Measurements from ENCODE around the gene RAPGEF4. TPM values are rescaled to one million over a fixed set of nuclear protein-coding genes. Genes with fewer than 3 reads are reported as not detected.

The RAPGEF4 gene
- total and polyA plus RNA-seq, 2 of the 13 experiments (the other 11 are each of a cell fraction or from before 2014, with no cell fraction given) = 0.78 to 0.91 TPM

- DNase-seq (ENCODE audit: low spot score) = no peak
- intact Hi-C loops (cut with micrococcal nuclease; ENCODE audit: unreplicated experiment) = no loop called here
- no peak overlapping the region for H3K4me2 ChIP-seq (ENCODE audit: low read depth, low read length)
- H3K79me2 ChIP-seq (ENCODE audit: insufficient read depth, low read length) = no peaks in the 10 kb centered on the region
- 11% methylated on average over 2 of the region's 2 CpGs for WGBS (ENCODE audit: low lambda C conversion rate)
- no peak for FAIRE-seq
- H3K9me3 ChIP-seq (ENCODE audit: low read length) = no peaks in the 10 kb centered on the region
- no peak overlapping the region for H3K9ac ChIP-seq (ENCODE audit: insufficient read depth, low read depth, low read length)
- ChIA-PET POLR2A (interaction anchor here (0.8 kb wide), 1 partner anchor 10 kb away, joined by 4 read pairs; no protein-coding TSS in a partner anchor), CTCF (ENCODE audit: low intra/inter-chr PET ratio, low total read pairs) (no interaction called here)
- H3K36me3 ChIP-seq (replicated peaks in 1 of 2; ENCODE audit: control insufficient read depth in 1 of 2, insufficient read depth in 2 of 2, low read length in 2 of 2) = no peaks in the 10 kb centered on the region
- peak overlapping the region; percentile 0 for H2AFZ ChIP-seq (ENCODE audit: low read length)
- H4K20me1 ChIP-seq (ENCODE audit: insufficient read depth, low read length) = no peaks in the 10 kb centered on the region
- ATAC-seq = peak; percentile 19; the same call in 1 of the 3 replicates
- no TSS peak for BruUV-seq (replicated peaks)
- H3K27ac ChIP-seq (ENCODE audit: extremely low read length, insufficient read depth, low read length) = no peak overlapping the region
- H3K4me3 ChIP-seq (replicated peaks in 1 of 3; ENCODE audit: insufficient read depth in 1 of 3, low read depth in 2 of 3, low read length in 3 of 3) = no peak overlapping the region
- no peaks in the 10 kb centered on the region for H3K4me1 ChIP-seq (ENCODE audit: insufficient read depth, low read length)
- in situ Hi-C loops (cut with HindIII; ENCODE audit: extremely low pct_ligation_motif_present, low pct_unique_long_range_greater_than_20kb) = no loop called here
- peaks cover 0 to 6% of the 10 kb centered on the region in 2 experiments; a peak in 1 of 5 replicates for H3K27me3 ChIP-seq (ENCODE audit: control insufficient read depth in 1 of 2, insufficient read depth in 2 of 2, low read length in 2 of 2)
- no peak for TF ChIP-seq TOE1 (CRISPR knock-in tag; IDR thresholded peaks at IDR 0.05)
- TF ChIP-seq MATR3 (CRISPR knock-in tag; IDR thresholded peaks at IDR 0.05) = no peak
- no peak for TF ChIP-seq ETV5 (CRISPR knock-in tag; IDR thresholded peaks at IDR 0.05; ENCODE audit: borderline replicate concordance)
- TF ChIP-seq JUN (CRISPR knock-in tag; IDR thresholded peaks at IDR 0.05) = no peak
- TF ChIP-seq AHDC1 (CRISPR knock-in tag; IDR thresholded peaks at IDR 0.05; ENCODE audit: borderline replicate concordance) = no peak
- TF ChIP-seq NRL (CRISPR knock-in tag; IDR thresholded peaks at IDR 0.05; ENCODE audit: borderline replicate concordance) = no peak
- TF ChIP-seq AKNA (CRISPR knock-in tag; IDR thresholded peaks at IDR 0.05; ENCODE audit: borderline replicate concordance) = no peak
- TF ChIP-seq FOXP1 (IDR thresholded peaks at IDR 0.05) = no peak
- TF ChIP-seq FOXP1 (CRISPR knock-in tag; IDR thresholded peaks at IDR 0.05) = no peak
- no peak for TF ChIP-seq BRCA1 (CRISPR knock-in tag; IDR thresholded peaks at IDR 0.05)
- TF ChIP-seq AGO2 (optimal IDR thresholded peaks at IDR 0.05; ENCODE audit: low read depth, low read length) = no peak
- no peak for TF ChIP-seq POLR2AphosphoS2 (IDR thresholded peaks at IDR 0.05; ENCODE audit: low read depth, low read length)
- TF ChIP-seq ZNF235 (CRISPR knock-in tag; IDR thresholded peaks at IDR 0.05; ENCODE audit: borderline replicate concordance) = no peak
- TF ChIP-seq ZNF326 (CRISPR knock-in tag; IDR thresholded peaks at IDR 0.05; ENCODE audit: borderline replicate concordance) = no peak
- TF ChIP-seq MIER3 (CRISPR knock-in tag; IDR thresholded peaks at IDR 0.05; ENCODE audit: borderline replicate concordance) = no peak
These were observed 250.4 kb downstream of the RAPGEF4 start for GRCh38 chr2:172986040-172986439.

Data from HepG2 (cell line).